ENCODE measurements around the gene SKIL. TPM values are rescaled to one million over a fixed set of nuclear protein-coding genes. Genes with fewer than 3 reads are reported as not detected.
"Not testable (repeated sequence)": the region's sequence is repeated elsewhere in the genome, so short reads cannot be mapped to it uniquely, and the experiment has no call there.

Gene SKIL
- polyA plus RNA-seq, 3 donors: 44.0 to 56.8 (median 49.7) TPM

- no peak for DNase-seq (ENCODE audit: extremely low read depth in 1 of 11, low read depth in 9 of 11, low spot score in 4 of 11)
Measured at GRCh38 chr3:170338690-170339340, 18.7 kb upstream of the SKIL start.

DNA sequence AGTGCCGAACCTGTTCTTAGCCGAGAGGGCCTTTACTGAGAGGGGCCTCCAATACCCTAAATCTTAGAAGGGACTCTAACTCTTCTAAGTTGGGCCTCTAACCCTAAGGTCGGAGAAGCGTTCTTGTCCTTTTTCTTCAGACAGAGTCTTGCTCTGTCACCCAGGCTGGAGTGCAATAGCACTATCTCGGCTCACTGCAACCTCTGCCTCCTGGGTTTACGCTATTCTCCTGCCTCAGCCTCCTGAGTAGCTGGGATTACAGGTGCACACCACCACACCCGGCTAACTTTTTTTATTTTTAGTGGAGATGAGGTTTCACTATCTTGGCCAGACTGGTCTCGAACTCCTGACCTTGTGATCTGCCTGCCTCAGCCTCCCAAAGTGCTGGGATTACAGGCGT, 15.2 kb upstream of the SKIL start:
- DNase-seq (ENCODE audit: extremely low read depth in 1 of 11, low read depth in 9 of 11, low spot score in 4 of 11): not testable (repeated sequence)

DNA sequence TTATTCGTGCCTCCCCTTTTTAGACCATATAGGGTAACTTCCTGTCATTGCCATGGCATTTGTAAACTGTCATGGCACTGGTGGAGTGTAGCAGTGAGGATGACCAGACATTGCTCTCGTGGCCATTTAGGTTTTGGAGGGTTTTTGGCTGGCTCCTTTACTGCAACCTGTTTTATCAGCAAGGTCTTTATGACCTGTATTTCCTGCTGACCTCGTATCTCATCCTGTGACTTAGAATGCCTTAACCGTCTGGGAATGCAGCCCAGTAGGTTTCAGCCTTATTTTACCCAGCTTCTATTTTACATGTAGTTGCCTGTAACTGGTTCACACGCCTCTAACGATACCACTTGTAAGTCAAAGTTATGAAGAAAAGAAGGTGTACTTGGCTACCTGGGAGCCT, 13.7 kb upstream of the SKIL start:
- DNase-seq (ENCODE audit: extremely low read depth in 1 of 11, low read depth in 9 of 11, low spot score in 4 of 11): not testable (repeated sequence)

DNA sequence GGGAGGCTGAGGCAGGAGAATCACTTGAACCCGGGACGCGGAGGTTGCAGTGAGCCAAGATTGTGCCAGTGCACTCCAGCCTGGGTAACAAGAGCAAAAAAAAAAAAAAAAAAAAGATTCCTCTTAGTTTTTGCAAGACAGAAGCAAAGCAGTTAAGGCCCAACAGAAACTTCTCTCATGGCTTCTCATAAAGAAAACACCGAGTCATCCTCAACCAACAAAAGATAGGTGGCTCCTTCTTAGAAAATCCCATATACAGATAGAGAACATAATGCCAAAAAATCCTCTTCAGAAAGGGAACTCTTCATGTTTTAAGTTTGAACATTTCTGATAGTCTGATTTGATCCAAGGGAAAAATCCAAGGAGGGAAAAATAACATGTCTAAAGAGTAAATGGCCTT, 12.5 kb upstream of the SKIL start:
- DNase-seq (ENCODE audit: extremely low read depth in 1 of 11, low read depth in 9 of 11, low spot score in 4 of 11): no peak

DNA sequence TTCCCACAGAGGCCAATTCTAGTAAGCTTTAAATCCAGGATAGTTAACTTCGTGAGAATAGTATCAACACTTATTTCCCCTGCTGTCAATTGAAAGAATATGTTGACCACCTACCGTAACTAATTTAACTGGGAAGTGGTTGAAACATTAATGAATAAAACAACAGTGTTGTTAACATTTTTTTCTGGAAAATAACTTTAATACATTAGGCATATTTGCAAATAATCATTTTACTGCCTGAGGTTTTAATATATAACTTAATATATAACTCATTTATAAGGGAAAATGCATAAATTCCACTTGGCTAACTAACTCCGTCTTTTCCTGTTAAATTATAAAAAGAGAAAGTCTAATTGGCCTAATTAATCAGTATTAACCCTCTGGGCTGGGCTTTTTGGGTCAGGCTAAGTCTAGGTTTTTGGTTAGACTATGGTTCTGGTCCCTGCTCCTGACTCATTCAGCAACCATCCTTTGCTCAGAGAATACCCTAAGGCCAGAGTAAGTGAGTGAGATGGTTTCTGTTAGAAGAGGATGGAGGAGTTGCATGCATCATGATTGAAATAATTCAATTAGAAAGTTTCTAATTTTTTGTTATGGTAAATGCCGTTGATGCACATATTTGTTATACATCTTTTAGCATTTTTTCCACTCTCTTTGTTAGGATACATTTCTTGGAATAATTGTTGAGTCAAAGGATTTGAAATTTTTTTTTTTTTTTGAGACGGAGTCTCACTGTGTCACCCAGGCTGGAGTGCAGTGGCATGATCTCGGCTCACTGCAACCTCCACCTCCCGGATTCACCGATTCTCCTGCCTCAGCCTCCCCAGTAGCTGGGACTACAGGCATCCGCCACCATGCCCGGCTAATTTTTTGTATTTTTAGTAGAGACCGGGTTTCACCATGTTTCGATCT, 10.8 kb upstream of the SKIL start:
- DNase-seq (ENCODE audit: extremely low read depth in 1 of 11, low read depth in 9 of 11, low spot score in 4 of 11): no peak

GRCh38 chr3:170350515-170351413, 6.8 kb upstream of the SKIL start:
- no peak for DNase-seq (ENCODE audit: extremely low read depth in 1 of 11, low read depth in 9 of 11, low spot score in 4 of 11)

- no peak for DNase-seq (ENCODE audit: extremely low read depth in 1 of 11, low read depth in 9 of 11, low spot score in 4 of 11)
Measured at GRCh38 chr3:170352936-170353335, 4.6 kb upstream of the SKIL start.

DNA sequence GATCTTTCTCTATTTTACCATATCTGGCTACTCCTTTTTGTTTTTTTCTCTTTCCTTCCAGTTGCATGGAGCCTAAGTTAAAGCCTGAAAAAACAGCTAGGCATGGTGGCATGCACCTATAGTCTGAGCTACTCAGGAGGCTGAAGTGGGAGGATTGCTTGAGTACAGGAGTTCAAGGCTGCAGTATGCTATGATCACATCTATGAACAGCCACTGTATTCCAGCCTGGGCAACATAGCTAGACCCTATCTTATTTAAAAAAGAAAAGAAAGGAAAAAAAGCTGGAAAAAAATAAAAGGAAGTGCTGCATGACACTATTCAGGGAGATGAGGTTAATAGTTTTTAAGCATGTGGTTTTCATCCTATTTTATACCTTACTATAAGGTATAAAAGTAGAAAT, 4.0 kb upstream of the SKIL start:
- DNase-seq (ENCODE audit: extremely low read depth in 1 of 11, low read depth in 9 of 11, low spot score in 4 of 11): no peak

GRCh38 chr3:170354760-170355159, 2.8 kb upstream of the SKIL start:
- DNase-seq (ENCODE audit: extremely low read depth in 1 of 11, low read depth in 9 of 11, low spot score in 4 of 11): no peak

DNA sequence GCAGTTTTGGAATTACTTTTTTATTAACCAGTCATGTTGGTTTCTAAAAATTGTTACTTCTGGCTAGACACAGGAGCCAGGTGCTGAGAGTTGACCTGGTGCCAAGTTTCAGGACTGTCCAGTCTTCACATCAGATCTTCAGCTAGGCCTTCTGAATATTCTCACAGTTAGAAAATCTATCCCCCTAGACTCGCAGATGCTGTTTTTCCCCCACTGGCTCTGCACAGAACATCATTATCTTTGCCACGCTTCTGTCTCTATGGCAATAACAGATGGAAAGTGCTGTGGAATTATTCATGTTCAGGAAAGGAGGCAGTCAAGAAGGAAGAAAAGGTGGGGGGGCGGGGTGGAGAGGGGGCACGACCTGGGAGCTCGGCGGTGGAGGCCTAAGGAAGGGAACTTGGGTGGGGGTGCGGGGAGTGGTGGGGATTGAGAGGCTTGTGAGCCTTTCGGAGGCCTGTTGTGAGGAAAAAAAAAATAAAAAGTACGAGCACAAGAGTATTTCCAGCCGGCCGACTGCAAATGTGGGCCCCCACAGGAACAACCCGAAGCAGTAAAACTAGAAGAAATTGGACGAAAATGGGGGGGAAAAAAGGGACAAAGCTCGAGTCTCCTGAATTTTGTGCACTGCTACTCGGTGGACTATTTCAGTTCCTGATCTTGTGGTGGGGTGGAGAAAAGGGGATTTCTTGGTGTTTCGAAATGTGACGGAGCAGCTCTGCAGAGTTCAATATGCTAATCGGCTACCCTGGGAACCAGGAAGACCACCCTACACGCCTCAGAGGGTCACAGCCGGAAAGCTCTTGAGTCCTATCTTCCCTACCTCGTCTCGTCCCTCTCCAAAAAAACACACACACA, 1.5 kb upstream of the SKIL start:
- peak in 6 of 11 donors; percentile 31 to 77 (median 60) for DNase-seq (ENCODE audit: extremely low read depth in 1 of 11, low read depth in 9 of 11, low spot score in 4 of 11)

GRCh38 chr3:170356596-170357175, 829 bp upstream of the SKIL start:
- peak; percentile 44 to 87 (median 79) for DNase-seq (ENCODE audit: extremely low read depth in 1 of 11, low read depth in 9 of 11, low spot score in 4 of 11)

DNA sequence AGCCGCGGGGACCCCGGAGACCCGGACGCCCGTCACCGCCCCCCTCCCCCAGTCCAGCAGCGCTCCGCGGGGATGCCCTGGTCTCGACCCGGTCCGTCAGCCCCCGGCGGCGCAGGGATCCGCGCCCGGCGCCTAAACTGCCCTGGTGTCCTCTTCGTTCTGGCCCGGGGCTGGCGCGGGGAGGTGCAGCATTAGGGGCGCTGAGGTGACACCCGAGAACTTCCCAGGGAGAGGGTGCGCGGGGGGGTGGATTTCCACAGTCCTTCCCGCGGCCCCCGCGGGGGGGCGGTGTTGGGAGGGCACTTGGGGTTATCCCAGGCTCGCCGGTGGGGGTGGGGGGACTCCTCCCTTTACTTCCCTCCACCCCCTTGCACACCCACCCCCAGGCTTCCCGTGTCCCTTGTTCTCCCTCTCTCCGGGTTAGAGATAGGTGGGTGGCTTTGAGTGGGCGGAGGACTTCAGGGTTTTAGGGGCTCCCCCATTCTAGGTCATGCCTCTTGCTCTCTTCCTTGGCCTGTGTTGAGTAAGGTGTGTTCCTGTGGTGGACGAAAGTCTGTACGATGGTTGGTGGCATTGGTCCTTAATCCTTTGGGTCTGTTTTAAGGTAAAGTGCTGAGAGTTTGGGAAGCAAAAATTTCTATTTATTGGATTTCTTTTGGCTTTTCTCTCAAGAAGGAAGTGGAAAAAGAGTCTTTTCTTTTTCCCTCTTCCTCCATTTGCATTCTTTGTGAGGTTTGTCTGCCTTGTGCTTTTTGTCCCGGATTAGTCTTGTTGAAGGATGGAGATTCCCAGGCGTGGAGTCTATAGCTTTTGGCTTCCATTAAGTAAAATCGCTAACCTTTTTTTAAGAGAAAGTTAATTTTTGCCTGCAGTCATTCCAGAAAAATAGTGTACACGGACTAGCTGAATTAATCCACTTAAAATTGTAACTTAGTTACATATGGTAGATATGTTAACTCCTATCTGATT, 811 bp downstream of the SKIL start:
- DNase-seq (ENCODE audit: extremely low read depth in 1 of 11, low read depth in 9 of 11, low spot score in 4 of 11): peak; percentile 53 to 74 (median 59)

GRCh38 chr3:170359178-170359704, 1.7 kb downstream of the SKIL start:
- no peak for DNase-seq (ENCODE audit: extremely low read depth in 1 of 11, low read depth in 9 of 11, low spot score in 4 of 11)

DNA sequence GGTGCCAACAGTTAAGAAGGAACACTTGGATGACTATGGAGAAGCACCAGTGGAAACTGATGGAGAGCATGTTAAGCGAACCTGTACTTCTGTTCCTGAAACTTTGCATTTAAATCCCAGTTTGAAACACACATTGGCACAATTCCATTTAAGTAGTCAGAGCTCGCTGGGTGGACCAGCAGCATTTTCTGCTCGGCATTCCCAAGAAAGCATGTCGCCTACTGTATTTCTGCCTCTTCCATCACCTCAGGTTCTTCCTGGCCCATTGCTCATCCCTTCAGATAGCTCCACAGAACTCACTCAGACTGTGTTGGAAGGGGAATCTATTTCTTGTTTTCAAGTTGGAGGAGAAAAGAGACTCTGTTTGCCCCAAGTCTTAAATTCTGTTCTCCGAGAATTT, 3.0 kb downstream of the SKIL start:
- DNase-seq (ENCODE audit: extremely low read depth in 1 of 11, low read depth in 9 of 11, low spot score in 4 of 11): no peak

- no peak for DNase-seq (ENCODE audit: extremely low read depth in 1 of 11, low read depth in 9 of 11, low spot score in 4 of 11)
Measured at GRCh38 chr3:170360916-170361315, 3.4 kb downstream of the SKIL start.

DNA sequence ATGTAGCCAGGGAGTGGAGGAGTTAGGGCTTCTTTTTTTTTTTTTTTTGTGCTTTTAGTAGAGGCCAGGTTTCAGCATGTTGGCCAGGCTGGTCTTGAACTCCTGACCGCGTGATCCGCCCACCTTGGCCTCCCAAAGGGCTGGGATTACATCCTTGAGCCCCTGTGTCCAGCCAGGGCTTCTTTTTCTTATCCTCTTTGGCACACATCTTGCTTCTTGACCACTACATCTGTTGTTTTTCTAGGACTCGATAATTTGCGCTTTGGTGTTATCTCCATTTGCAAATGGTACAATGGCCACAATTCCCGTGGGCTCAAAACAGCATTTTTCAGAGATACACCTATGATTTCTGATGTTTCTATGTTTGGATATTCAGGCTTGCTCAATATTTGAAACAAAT, 4.2 kb downstream of the SKIL start:
- no peak for DNase-seq (ENCODE audit: extremely low read depth in 1 of 11, low read depth in 9 of 11, low spot score in 4 of 11)

- DNase-seq (ENCODE audit: extremely low read depth in 1 of 11, low read depth in 9 of 11, low spot score in 4 of 11): no peak
Measured at GRCh38 chr3:170363471-170363994, 6.0 kb downstream of the SKIL start.

All from renal cortex interstitium (tissue), 11 donors.